GM21526 (cell line): ENCODE results near the gene DLEC1.
A peak's percentile ranks its signal among the peaks of the same experiment; 100 is the strongest.
"Not testable (repeated sequence)": the region's sequence is repeated elsewhere in the genome, so short reads cannot be mapped to it uniquely, and the experiment has no call there.

Experiments used
- ATAC-seq: cut with Tn5 transposase; IDR thresholded peaks from one replicate; pipeline ENCODE4 v1.9.1; 2021; ENCODE audit warnings: moderate library complexity; ENCODE audit not compliant: unreplicated experiment, low FRiP score

Gene DLEC1

DNA sequence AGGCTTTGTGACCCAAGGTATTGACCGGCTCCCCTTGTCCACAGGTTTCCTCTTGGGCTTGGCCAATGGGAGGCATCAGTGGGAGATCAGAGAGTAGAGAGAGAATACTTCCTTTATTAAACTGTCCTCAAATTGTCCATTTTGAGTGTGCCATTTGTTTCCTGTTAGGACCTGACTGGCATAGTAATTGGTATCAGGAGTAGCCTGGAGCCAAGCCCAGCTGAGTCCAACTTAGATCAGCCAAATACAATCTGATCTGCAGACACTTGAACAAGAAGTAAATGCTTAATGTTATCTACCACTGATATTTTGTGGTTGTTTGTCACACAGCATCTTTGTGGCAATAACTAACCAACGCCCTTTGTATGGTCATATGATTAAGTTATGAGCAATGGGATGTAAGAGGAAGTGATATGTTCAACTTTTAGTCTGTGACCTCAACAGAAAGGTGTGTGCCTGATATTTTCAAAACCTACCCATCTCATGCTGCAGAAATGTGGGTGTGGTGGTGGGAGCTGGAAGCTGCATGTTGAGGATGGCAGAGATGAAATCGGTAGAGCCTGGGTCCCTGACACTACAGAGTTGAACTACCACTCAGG, 112.8 kb downstream of the DLEC1 start:
- ATAC-seq = no peak

- ATAC-seq = no peak
Measured at GRCh38 chr3:38152609-38153008, 113.6 kb downstream of the DLEC1 start.

GRCh38 chr3:38153221-38153620, 114.2 kb downstream of the DLEC1 start:
- ATAC-seq = no peak

DNA sequence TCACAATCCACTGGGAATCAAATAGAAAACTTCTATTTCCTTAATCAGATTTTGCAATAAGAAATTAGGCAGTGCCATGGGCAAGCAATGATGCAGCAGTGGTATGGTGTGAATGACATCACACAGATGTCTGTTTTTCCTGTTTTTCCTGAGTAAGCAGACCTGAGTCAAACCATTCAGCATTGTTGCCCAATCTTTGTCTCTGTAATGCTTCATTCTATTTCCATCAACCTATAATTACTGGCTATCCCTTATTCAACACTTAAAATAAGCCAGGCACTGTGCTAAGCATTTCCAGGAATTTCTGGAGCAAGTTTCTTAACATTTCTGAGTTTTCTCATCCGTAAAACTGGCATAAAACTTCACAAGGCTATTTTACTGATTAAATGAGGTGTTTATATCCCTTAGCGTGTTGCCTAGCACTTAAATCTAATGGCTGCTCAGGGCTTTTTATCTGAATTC, 115.1 kb downstream of the DLEC1 start:
- ATAC-seq = no peak

DNA sequence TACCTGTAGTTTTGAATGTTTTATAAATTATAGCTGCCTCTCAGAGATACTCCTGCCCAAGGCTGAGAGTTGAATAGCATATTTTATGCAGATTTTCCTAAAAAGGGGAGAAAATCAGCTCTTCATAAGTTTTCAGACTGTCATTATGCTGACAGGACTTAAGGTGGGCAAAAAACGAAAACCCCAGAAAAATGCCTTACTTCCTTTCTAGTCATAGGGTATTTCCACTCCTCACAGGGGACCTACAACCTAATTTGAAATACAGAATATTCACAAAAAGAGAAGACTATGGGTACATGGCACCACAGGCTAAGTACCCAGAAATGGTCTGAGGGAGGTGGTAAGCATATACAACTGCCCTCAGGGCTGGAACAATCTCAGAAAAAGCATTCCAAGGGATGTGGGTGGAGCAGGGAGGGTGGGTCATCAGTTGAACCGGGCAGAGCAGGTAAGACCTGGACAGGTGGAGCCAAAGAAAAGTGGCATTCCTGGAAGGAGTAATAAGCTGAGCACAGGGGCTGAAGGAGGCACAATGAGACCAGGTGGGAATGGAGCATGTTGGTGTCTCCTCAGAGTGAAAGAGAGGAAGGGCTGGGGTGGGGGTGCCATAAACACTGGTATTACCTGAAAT, 115.7 kb downstream of the DLEC1 start:
- ATAC-seq = no peak

GRCh38 chr3:38155825-38156224, 116.8 kb downstream of the DLEC1 start:
- ATAC-seq = no peak

DNA sequence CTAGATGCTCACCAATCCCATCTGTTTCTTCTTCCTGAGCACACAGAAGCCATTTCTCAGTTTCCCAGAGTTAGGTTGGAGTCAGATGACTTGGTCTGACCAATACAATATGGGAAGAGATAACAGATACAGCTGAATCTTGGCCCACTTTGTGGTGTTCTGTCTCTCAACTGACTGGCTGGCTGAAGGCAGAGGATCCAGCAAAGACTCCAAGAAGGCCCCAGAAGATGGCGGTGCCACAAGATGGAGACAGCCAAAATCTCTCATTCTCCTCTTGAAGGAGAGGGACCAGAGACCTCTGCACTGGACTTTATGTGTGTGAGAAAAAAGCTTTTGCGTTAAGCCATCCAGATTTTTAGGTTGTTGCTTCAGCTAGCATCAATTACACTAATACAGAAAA, 118.1 kb downstream of the DLEC1 start:
- no peak for ATAC-seq

DNA sequence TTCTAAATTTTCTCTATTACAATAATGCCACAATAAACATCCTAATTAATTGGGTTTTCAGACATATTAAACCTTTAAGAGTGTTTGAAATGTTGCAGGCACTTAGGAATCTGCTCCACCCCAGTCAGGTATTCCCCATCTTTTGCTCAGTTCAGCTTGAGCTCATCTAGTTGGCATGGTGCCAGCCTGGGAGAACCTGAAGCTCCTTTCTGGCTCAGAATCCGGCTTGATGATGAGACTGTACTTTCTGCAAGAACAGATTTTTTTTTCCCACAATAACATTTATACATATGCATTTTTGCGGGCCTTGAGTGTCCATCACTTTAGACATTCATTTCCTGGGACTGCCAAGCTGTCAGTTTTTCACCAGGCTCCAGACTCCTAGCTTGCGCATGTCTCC, 118.6 kb downstream of the DLEC1 start:
- ATAC-seq = no peak

GRCh38 chr3:38158472-38158871, 119.5 kb downstream of the DLEC1 start:
- no peak for ATAC-seq

DNA sequence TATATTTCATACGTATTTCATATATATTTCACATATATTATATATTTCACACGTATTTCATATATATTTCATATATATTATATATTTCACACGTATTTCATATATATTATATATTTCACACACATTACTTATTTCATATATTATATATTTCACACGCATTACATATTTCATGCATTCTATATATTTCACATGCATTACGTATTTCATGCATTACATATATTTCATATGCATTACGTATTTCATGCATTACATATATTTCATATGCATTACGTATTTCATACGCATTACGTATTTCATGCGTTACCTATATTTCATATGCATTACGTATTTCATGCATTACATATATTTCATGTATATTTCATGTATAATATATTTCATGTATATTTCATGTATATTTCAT, 121.7 kb downstream of the DLEC1 start:
- not testable (repeated sequence) for ATAC-seq

DNA sequence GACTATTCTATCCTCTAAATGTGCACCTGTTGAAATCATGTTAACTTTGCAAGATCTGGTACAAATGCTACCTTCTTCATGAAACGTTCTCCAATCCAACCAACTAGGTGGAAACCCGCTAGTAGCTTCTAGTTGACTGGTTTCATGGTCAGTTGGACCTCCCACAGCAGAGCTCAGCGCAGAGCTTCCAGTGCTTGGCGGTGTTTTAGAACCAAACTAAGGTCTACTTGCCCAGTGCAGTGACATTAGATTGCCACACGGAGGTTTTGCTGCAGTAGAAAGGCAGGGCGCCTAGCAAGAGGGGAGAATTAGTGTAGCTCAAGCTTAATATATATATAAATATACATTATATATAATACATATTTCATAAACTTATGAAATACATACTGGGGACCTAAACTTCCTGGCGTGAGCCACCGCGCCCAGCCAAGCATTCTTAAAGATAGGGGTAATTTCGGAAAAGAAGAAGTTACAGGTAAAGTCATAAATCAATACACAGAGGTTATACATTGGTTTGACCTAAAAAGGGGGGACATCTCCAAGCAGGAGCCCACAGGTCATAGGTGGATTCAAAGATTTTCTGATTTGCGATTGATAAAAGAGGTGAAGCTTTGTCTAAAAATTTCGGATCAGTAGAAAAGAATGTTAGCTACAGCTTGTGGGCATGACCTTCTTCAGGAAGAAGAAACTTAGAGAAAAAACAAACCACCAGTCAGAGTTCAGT, 124.3 kb downstream of the DLEC1 start:
- ATAC-seq = no peak

- ATAC-seq = no peak
Measured at GRCh38 chr3:38163841-38164642, 125.0 kb downstream of the DLEC1 start.

GRCh38 chr3:38164643-38164951, 125.6 kb downstream of the DLEC1 start:
- ATAC-seq = no peak

GRCh38 chr3:38164952-38165721, 126.1 kb downstream of the DLEC1 start, which contains the start of gene OXSR1:
TSS of gene OXSR1 (plus strand) at chr3:38165537. CDS start at chr3:38165877, 340 bp downstream.
- peak; percentile 92 for ATAC-seq

DNA sequence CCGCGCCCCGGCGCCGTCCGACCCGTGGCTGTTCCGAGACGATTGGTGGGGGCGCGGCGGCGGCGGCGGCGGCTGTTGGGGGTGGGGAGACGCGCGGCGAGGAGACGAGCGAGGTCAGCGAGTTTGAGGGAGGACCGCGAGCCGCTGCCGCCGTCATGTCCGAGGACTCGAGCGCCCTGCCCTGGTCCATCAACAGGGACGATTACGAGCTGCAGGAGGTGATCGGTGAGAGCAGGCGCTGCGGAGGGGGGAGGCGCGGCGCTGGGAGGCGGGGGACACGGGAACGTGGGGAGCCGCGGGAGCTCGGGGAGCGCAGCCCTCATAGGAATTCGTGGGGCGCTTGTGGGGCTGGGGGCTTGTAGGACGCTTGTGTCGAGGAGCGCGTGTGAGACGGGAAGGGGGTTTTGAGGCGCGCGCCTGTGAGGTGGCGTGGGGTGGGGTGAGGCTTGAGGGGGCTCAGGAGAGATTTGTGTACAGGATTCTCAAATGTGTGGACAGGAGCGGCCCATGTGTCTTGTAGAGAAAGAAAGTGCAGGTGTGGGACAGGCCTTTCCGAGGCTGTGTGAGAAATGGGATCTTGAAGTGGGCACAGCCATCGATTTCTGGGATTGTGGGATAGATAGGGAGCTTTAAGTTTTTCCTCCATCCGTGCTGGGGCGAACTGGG, 126.8 kb downstream of the DLEC1 start:
- ATAC-seq = no peak

DNA sequence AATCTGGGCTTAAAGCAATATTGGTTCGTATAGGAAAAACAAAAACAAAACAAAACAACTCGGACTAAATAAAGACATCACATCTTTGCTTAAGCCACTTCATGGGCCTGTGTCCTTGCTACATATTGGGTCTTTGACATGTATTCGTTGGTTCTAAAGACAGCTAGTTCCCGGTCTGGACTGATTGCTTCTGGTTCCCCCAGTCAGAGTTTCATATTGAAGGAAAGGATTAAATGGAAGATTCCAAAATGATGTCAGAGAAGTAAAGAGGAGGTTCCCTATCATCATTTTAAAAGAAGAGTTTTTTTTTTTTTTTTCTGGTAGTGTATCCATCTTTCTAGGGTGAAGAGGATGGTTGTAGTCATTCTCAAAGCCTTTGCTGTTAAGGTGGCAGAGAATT, 128.6 kb downstream of the DLEC1 start:
- no peak for ATAC-seq

DNA sequence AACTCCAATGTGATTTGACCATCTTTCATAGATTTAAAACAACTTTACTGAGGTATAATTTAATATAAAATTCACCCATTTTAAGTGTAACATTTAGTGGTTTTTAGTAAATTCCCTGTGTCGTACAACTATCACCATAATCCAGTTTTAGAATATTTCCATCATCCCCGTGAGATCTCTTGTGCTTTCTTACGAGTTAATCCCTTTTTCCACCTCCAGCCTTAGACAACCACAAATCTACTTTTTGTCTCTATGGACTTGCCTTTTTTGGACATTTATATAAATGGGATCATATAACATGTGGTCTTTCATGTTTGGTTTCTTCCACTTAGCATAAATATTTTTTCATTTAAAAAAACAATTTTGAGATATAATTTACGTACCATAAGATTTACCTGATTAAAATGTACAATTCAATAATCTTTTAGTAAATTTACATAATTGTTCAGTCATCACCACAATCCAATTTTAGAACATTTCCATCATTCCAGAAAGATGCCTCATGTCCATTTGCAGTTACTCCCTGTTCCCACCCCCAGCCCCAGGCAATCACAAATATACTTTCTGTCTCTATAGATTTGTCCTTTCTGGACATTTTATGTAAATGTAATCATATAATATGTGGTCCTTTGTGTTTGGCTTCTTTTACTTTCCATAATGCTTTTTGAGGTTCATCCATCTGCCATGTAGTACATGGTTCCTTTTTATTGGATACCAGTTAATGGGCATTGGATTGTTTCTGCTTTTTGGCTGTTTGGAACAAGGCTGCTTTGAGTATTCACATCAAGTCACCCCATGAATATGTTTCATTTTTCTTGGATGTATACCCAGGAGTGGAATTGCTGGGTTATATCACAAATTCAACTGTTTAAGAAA, 129.4 kb downstream of the DLEC1 start:
- no peak for ATAC-seq

- ATAC-seq = no peak
Measured at GRCh38 chr3:38169027-38169317, 130.0 kb downstream of the DLEC1 start.

GRCh38 chr3:38170722-38171121, 131.7 kb downstream of the DLEC1 start:
- ATAC-seq = no peak
